ENCODE results near the gene ST7. TPM values are rescaled to one million over a fixed set of nuclear protein-coding genes. Genes with fewer than 3 reads are reported as not detected.

The ST7 gene
- total RNA-seq, 1 donor from 2014 or later, result 12.9 TPM

- FAIRE-seq (no peak), DNase-seq (ENCODE audit: low read depth) (no peak)
- no peaks in the 10 kb centered on the region for H3K27me3 ChIP-seq (ENCODE audit: control insufficient read depth, insufficient read depth, low read length)
- H3K4me3 ChIP-seq (ENCODE audit: low read depth, low read length), result no peak overlapping the region
- no peak for TF ChIP-seq CTCF (IDR thresholded peaks at IDR 0.05; ENCODE audit: insufficient read depth, low read length, severe bottlenecking)
- H3K36me3 ChIP-seq (ENCODE audit: control insufficient read depth, insufficient read depth, low read length), result no peaks in the 10 kb centered on the region
Observed at GRCh38 chr7:117065571-117066150, 112.4 kb downstream of the ST7 start.

GRCh38 chr7:117066668-117067067 is 113.4 kb downstream of the ST7 start:
- no peak for TF ChIP-seq CTCF (IDR thresholded peaks at IDR 0.05; ENCODE audit: insufficient read depth, low read length, severe bottlenecking)
- FAIRE-seq, result no peak

GRCh38 chr7:117067340-117067739 is 114.0 kb downstream of the ST7 start:
- FAIRE-seq, result no peak
- no peaks in the 10 kb centered on the region for H3K36me3 ChIP-seq (ENCODE audit: control insufficient read depth, insufficient read depth, low read length)
- no peaks in the 10 kb centered on the region for H3K27me3 ChIP-seq (ENCODE audit: control insufficient read depth, insufficient read depth, low read length)
- DNase-seq (ENCODE audit: low read depth), result no peak
- no peak for TF ChIP-seq CTCF (IDR thresholded peaks at IDR 0.05; ENCODE audit: insufficient read depth, low read length, severe bottlenecking)
- H3K4me3 ChIP-seq (ENCODE audit: low read depth, low read length), result no peak overlapping the region

More at GRCh38 chr7:117066668-117067067, 113.4 kb downstream of the ST7 start:
- no peak overlapping the region for H3K4me3 ChIP-seq (ENCODE audit: low read depth, low read length)
- H3K36me3 ChIP-seq (ENCODE audit: control insufficient read depth, insufficient read depth, low read length), result no peaks in the 10 kb centered on the region
- no peak for DNase-seq (ENCODE audit: low read depth)
- no peaks in the 10 kb centered on the region for H3K27me3 ChIP-seq (ENCODE audit: control insufficient read depth, insufficient read depth, low read length)

- no peak for DNase-seq (ENCODE audit: low read depth)
- no peak for FAIRE-seq
- H3K36me3 ChIP-seq (ENCODE audit: control insufficient read depth, insufficient read depth, low read length), result no peaks in the 10 kb centered on the region
- no peaks in the 10 kb centered on the region for H3K27me3 ChIP-seq (ENCODE audit: control insufficient read depth, insufficient read depth, low read length)
- no peak overlapping the region for H3K4me3 ChIP-seq (ENCODE audit: low read depth, low read length)
- TF ChIP-seq CTCF (IDR thresholded peaks at IDR 0.05; ENCODE audit: insufficient read depth, low read length, severe bottlenecking), result no peak
Observed at GRCh38 chr7:117068511-117069145, 115.3 kb downstream of the ST7 start.

GRCh38 chr7:117069379-117069778 is 116.1 kb downstream of the ST7 start:
- no peak overlapping the region for H3K4me3 ChIP-seq (ENCODE audit: low read depth, low read length)
- H3K27me3 ChIP-seq (ENCODE audit: control insufficient read depth, insufficient read depth, low read length), result no peaks in the 10 kb centered on the region
- DNase-seq (ENCODE audit: low read depth) (no peak), FAIRE-seq (no peak)
- no peaks in the 10 kb centered on the region for H3K36me3 ChIP-seq (ENCODE audit: control insufficient read depth, insufficient read depth, low read length)
- TF ChIP-seq CTCF (IDR thresholded peaks at IDR 0.05; ENCODE audit: insufficient read depth, low read length, severe bottlenecking), result no peak

GRCh38 chr7:117071551-117071950 is 118.2 kb downstream of the ST7 start:
- Histone ChIP-seq H3K36me3 (ENCODE audit: control insufficient read depth, insufficient read depth, low read length) (no peaks in the 10 kb centered on the region), H3K4me3 (ENCODE audit: low read depth, low read length) (no peak overlapping the region), H3K27me3 (ENCODE audit: control insufficient read depth, insufficient read depth, low read length) (no peaks in the 10 kb centered on the region)
- DNase-seq (ENCODE audit: low read depth), result peak; percentile 33
- TF ChIP-seq CTCF (IDR thresholded peaks at IDR 0.05; ENCODE audit: insufficient read depth, low read length, severe bottlenecking), result no peak
- FAIRE-seq, result no peak

Measured in bronchial epithelial cell (primary cell).